WTC11 (cell line): Measurements from ENCODE around the gene DSE.

ENCODE experiments used
- TF ChIP-seq, protein P1 (sequence below): sonication (generic); formaldehyde crosslinking; IDR thresholded peaks from 2 replicates; pipeline ENCODE4 v1.8.0; 2022; ENCODE audit warnings: mild to moderate bottlenecking, missing genetic modification reagents
- TF ChIP-seq, protein P2 (sequence below): sonication (generic); formaldehyde crosslinking; conservative IDR thresholded peaks from 2 replicates; pipeline ENCODE4 v1.8.1; 2022; ENCODE audit warnings: mild to moderate bottlenecking, missing genetic modification reagents
- TF ChIP-seq, protein P3 (sequence below): fragments of 200-600 bp; IDR thresholded peaks from 2 replicates; pipeline ENCODE4 v1.8.0; 2022; ENCODE audit warnings: antibody characterized with exemption

GRCh38 chr6:116463301-116463700 is 92.6 kb downstream of the DSE start:
- TF ChIP-seq, protein P1, sequence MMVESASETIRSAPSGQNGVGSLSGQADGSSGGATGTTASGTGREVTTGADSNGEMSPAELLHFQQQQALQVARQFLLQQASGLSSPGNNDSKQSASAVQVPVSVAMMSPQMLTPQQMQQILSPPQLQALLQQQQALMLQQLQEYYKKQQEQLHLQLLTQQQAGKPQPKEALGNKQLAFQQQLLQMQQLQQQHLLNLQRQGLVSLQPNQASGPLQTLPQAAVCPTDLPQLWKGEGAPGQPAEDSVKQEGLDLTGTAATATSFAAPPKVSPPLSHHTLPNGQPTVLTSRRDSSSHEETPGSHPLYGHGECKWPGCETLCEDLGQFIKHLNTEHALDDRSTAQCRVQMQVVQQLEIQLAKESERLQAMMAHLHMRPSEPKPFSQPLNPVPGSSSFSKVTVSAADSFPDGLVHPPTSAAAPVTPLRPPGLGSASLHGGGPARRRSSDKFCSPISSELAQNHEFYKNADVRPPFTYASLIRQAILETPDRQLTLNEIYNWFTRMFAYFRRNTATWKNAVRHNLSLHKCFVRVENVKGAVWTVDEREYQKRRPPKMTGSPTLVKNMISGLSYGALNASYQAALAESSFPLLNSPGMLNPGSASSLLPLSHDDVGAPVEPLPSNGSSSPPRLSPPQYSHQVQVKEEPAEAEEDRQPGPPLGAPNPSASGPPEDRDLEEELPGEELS, result no peak
- TF ChIP-seq, protein P2, sequence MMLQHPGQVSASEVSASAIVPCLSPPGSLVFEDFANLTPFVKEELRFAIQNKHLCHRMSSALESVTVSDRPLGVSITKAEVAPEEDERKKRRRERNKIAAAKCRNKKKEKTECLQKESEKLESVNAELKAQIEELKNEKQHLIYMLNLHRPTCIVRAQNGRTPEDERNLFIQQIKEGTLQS (CRISPR knock-in tag), result no peak
- TF ChIP-seq, protein P3, sequence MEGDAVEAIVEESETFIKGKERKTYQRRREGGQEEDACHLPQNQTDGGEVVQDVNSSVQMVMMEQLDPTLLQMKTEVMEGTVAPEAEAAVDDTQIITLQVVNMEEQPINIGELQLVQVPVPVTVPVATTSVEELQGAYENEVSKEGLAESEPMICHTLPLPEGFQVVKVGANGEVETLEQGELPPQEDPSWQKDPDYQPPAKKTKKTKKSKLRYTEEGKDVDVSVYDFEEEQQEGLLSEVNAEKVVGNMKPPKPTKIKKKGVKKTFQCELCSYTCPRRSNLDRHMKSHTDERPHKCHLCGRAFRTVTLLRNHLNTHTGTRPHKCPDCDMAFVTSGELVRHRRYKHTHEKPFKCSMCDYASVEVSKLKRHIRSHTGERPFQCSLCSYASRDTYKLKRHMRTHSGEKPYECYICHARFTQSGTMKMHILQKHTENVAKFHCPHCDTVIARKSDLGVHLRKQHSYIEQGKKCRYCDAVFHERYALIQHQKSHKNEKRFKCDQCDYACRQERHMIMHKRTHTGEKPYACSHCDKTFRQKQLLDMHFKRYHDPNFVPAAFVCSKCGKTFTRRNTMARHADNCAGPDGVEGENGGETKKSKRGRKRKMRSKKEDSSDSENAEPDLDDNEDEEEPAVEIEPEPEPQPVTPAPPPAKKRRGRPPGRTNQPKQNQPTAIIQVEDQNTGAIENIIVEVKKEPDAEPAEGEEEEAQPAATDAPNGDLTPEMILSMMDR, result no peak
